ENCODE results near the gene MAGED2.
"Not testable (repeated sequence)": the region's sequence is repeated elsewhere in the genome, so short reads cannot be mapped to it uniquely, and the experiment has no call there.

MAGED2 gene

GRCh38 chrX:54807524-54808108 is at the start of gene MAGED2:
Gene MAGED2 (plus strand): TSS chrX:54807745. CDS start chrX:54809332, 1,587 bp downstream.
- peak in 7 of 10 donors; percentile 20 to 85 (median 27) for DNase-seq
- intact Hi-C loops (cut with DNase I): loop anchor here (2.0 to 5.0 kb wide), 3 partner anchors 165 to 277 kb away; partner anchors contain the start of genes APEX2 and GNL3L

- intact Hi-C loops (cut with DNase I): no loop called here
- no peak for DNase-seq
These were observed 49.2 kb upstream of the MAGED2 start for GRCh38 chrX:54758114-54759055.

- DNase-seq; intact Hi-C loops (cut with DNase I): not testable (repeated sequence)
These were observed 33.0 kb upstream of the MAGED2 start for GRCh38 chrX:54774391-54775094.

GRCh38 chrX:54776061-54776460 is 31.5 kb upstream of the MAGED2 start:
- intact Hi-C loops (cut with DNase I): no loop called here
- no peak for DNase-seq

- intact Hi-C loops (cut with DNase I): no loop called here
- no peak for DNase-seq
These were observed 30.4 kb upstream of the MAGED2 start for GRCh38 chrX:54776987-54777672.

- DNase-seq: no peak
- intact Hi-C loops (cut with DNase I): no loop called here
These were observed 21.6 kb upstream of the MAGED2 start for GRCh38 chrX:54785901-54786300.

- no peak for DNase-seq
These were observed 20.6 kb upstream of the MAGED2 start for GRCh38 chrX:54786967-54787366.

GRCh38 chrX:54788446-54788845 is 19.1 kb upstream of the MAGED2 start:
- DNase-seq: no peak
- intact Hi-C loops (cut with DNase I): no loop called here

More at GRCh38 chrX:54786967-54787366, 20.6 kb upstream of the MAGED2 start:
- intact Hi-C loops (cut with DNase I): no loop called here

GRCh38 chrX:54789405-54789804 is 18.1 kb upstream of the MAGED2 start:
- intact Hi-C loops (cut with DNase I); DNase-seq: not testable (repeated sequence)

GRCh38 chrX:54794028-54794427 is 13.5 kb upstream of the MAGED2 start:
- intact Hi-C loops (cut with DNase I): no loop called here
- DNase-seq: no peak

GRCh38 chrX:54794795-54795194 is 12.8 kb upstream of the MAGED2 start:
- no peak for DNase-seq
- intact Hi-C loops (cut with DNase I): no loop called here

GRCh38 chrX:54798137-54798536 is 9.4 kb upstream of the MAGED2 start, which contains the start of gene ITIH6:
Gene ITIH6 (minus strand): TSS chrX:54798255. CDS start chrX:54798210, 45 bp downstream.
- DNase-seq: no peak
- intact Hi-C loops (cut with DNase I): no loop called here

GRCh38 chrX:54799046-54799445 is 8.5 kb upstream of the MAGED2 start:
- no peak for DNase-seq
- intact Hi-C loops (cut with DNase I): no loop called here

GRCh38 chrX:54808109-54808604 is 612 bp downstream of the MAGED2 start:
- DNase-seq: peak; percentile 52 to 95 (median 66)
- intact Hi-C loops (cut with DNase I): loop anchor here (2.0 to 5.0 kb wide), 3 partner anchors 166 to 277 kb away; partner anchors contain the start of genes APEX2 and GNL3L

- intact Hi-C loops (cut with DNase I): loop anchor here (2.0 to 5.0 kb wide), 3 partner anchors 167 to 278 kb away; partner anchors contain the start of genes APEX2 and GNL3L
- DNase-seq: peak; percentile 80 to 97 (median 85)
These were observed 1.3 kb downstream of the MAGED2 start for GRCh38 chrX:54808605-54809483.

GRCh38 chrX:54810532-54810931 is 3.0 kb downstream of the MAGED2 start:
- intact Hi-C loops (cut with DNase I): no loop called here
- DNase-seq: no peak

- intact Hi-C loops (cut with DNase I): no loop called here
- no peak for DNase-seq
These were observed 3.8 kb downstream of the MAGED2 start for GRCh38 chrX:54811301-54811885.

- DNase-seq: no peak
- intact Hi-C loops (cut with DNase I): no loop called here
These were observed 4.8 kb downstream of the MAGED2 start for GRCh38 chrX:54812306-54812705.

Data from posterior cingulate gyrus (tissue), 11 donors.